Measurements from ENCODE around the gene DRAXIN. TPM values are rescaled to one million over a fixed set of nuclear protein-coding genes. Genes with fewer than 3 reads are reported as not detected.

The DRAXIN gene
- total RNA-seq, 1 experiment from 2014 or later: 20.5 TPM

DNA sequence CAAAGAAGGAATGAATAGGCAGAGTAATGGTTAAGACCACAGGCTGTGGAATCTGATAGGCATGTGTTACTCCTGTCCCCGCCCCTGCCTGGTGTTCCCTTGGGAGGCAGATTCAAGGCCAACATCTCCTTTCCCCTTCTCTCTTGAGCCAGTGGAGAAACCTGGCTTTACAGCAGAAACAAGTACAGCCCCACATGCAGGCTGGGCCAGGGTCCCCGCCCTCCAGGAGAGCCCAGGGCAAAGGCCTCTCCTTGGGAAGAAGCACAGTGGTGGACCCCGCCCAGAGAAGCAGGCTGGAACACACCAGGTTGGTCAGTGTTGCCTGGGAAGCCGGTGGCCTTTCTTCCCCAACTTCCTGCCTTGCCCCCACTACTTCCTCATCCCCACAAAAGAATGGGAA, 77.3 kb downstream of the DRAXIN start:
- Mint-ChIP-seq H3K4me1 (peaks cover 0 to 3% of the 10 kb centered on the region in 2 experiments; a peak in 1 of 4 replicates), H3K36me3 (ENCODE audit: insufficient read depth in 1 of 3, low read depth in 3 of 3) (no peaks in the 10 kb centered on the region), H3K27ac (no peak overlapping the region), H3K27me3 (ENCODE audit: low read depth) (peaks cover 28% of the 10 kb centered on the region), H3K9me3 (no peaks in the 10 kb centered on the region; a peak in 1 of 5 replicates), H3K4me3 (no peak overlapping the region)
- Histone ChIP-seq H4K5ac (ENCODE audit: insufficient read length, low read depth, low read length) (no peak overlapping the region), H3K27ac (ENCODE audit: insufficient read length, low read depth, low read length) (no peak overlapping the region), H3K27me3 (ENCODE audit: insufficient read depth, low read length) (no peaks in the 10 kb centered on the region), H3K4ac (ENCODE audit: low read depth, low read length) (no peak overlapping the region), H2BK5ac (ENCODE audit: insufficient read length, low read length) (no peak overlapping the region), H3K79me1 (ENCODE audit: insufficient read depth, low read depth, low read length, poor library complexity, severe bottlenecking) (no peaks in the 10 kb centered on the region), H2BK12ac (ENCODE audit: insufficient read length, low read depth, low read length) (no peak overlapping the region), H4K8ac (replicated peaks; ENCODE audit: insufficient read length, low read depth, low read length) (no peak overlapping the region), H3K4me2 (ENCODE audit: insufficient read depth, insufficient read length, low read length) (no peak overlapping the region), H3K23me2 (ENCODE audit: insufficient read length, low read depth, low read length, poor library complexity, severe bottlenecking) (no peaks in the 10 kb centered on the region), H4K20me1 (ENCODE audit: control insufficient read depth, insufficient read depth, insufficient read length) (no peaks in the 10 kb centered on the region), H3K18ac (ENCODE audit: insufficient read length, low read depth, low read length) (no peak overlapping the region), H2BK20ac (ENCODE audit: low read depth, low read length, poor library complexity, severe bottlenecking) (no peak overlapping the region), H3K14ac (ENCODE audit: insufficient read depth, low read length) (no peak overlapping the region), H2AFZ (ENCODE audit: low read length) (no peak overlapping the region), H3K4me1 (ENCODE audit: insufficient read depth, low read length) (no peaks in the 10 kb centered on the region), H3K79me2 (ENCODE audit: insufficient read depth, low read length) (no peaks in the 10 kb centered on the region), H3K9me3 (ENCODE audit: control insufficient read depth, low read depth, low read length) (no peaks in the 10 kb centered on the region), H3K23ac (ENCODE audit: insufficient read length, low read depth, low read length) (no peak overlapping the region), H3K56ac (ENCODE audit: insufficient read length, low read depth, low read length) (no peak overlapping the region), H3K9ac (ENCODE audit: extremely low read depth, insufficient read length, low read length) (no peak overlapping the region), H2BK120ac (ENCODE audit: low read depth, low read length, poor library complexity, severe bottlenecking) (no peak overlapping the region), H2AK5ac (ENCODE audit: insufficient read length, low read length) (no peak overlapping the region), H2BK15ac (ENCODE audit: low read depth, low read length) (no peak overlapping the region), H3T11ph (ENCODE audit: low read length) (no peak overlapping the region), H4K91ac (ENCODE audit: insufficient read length, low read depth, low read length) (no peak overlapping the region)
- no CpG with 5 or more reads among the region's 4 CpGs for WGBS (ENCODE audit: extremely low coverage, insufficient read length, low lambda C conversion rate)
- DNase-seq: no peak
- TF ChIP-seq CTCF (conservative IDR thresholded peaks at IDR 0.05): no peak

Data from H9 (cell line).